IPS-15b (cell line): ENCODE measurements around the gene ERMARD.

Source experiments
- H3K27me3 ChIP-seq: one replicate; pipeline ENCODE4 v1.6.1; 2013; ENCODE audit warnings: low read length; ENCODE audit not compliant: control insufficient read depth, insufficient read depth
- H3K36me3 ChIP-seq: one replicate; pipeline ENCODE4 v1.6.1; 2013; ENCODE audit warnings: low read length; ENCODE audit not compliant: control insufficient read depth, insufficient read depth
- H3K4me1 ChIP-seq: one replicate; pipeline ENCODE4 v1.6.1; 2013; ENCODE audit warnings: mild to moderate bottlenecking, low read length; ENCODE audit not compliant: control insufficient read depth, insufficient read depth
- H3K4me3 ChIP-seq: one replicate; pipeline ENCODE4 v1.5.1; 2013; ENCODE audit warnings: low read depth, low read length
- H3K9ac ChIP-seq: one replicate; pipeline ENCODE4 v1.6.1; 2013; ENCODE audit warnings: low read depth, mild to moderate bottlenecking, low read length
- H3K9me3 ChIP-seq: one replicate; pipeline ENCODE4 v1.6.1; 2013; ENCODE audit warnings: mild to moderate bottlenecking, low read length; ENCODE audit not compliant: control insufficient read depth, insufficient read depth

The ERMARD gene

GRCh38 chr6:169816975-169817374 lies 65.6 kb downstream of the ERMARD start:
- H3K27me3 ChIP-seq: no peaks in the 10 kb centered on the region
- no peaks in the 10 kb centered on the region for H3K9me3 ChIP-seq
- no peaks in the 10 kb centered on the region for H3K4me1 ChIP-seq
- H3K4me3 ChIP-seq: no peak overlapping the region
- no peak overlapping the region for H3K9ac ChIP-seq
- H3K36me3 ChIP-seq: no peaks in the 10 kb centered on the region

GRCh38 chr6:169820358-169820757 lies 68.9 kb downstream of the ERMARD start:
- H3K9me3 ChIP-seq: no peaks in the 10 kb centered on the region
- no peaks in the 10 kb centered on the region for H3K27me3 ChIP-seq
- H3K4me3 ChIP-seq: no peak overlapping the region
- no peaks in the 10 kb centered on the region for H3K4me1 ChIP-seq
- no peaks in the 10 kb centered on the region for H3K36me3 ChIP-seq
- no peak overlapping the region for H3K9ac ChIP-seq

DNA sequence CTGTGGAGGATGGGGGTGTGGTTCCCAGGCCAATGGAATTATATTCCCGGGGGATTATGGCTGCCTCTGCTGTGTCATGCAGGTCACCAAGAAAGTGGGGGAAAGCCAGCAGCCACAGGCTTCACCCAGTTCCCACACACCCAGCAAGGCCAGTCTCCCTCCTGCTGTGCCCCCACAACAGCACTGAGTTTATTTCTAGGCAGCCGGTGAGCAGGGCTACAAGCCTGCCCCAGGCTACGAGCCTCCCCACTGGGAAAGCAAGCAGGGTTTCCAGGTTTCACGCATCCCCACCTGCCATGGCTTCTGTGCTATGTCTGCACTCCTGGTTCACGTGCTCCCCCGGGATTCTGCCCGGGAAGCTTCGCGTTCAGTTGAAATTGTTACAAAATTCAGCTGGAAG lies 72.6 kb downstream of the ERMARD start:
- no peak overlapping the region for H3K4me3 ChIP-seq
- H3K9me3 ChIP-seq: no peaks in the 10 kb centered on the region
- H3K36me3 ChIP-seq: no peaks in the 10 kb centered on the region
- H3K27me3 ChIP-seq: peaks cover 3% of the 10 kb centered on the region
- H3K9ac ChIP-seq: no peak overlapping the region
- peaks cover 10% of the 10 kb centered on the region for H3K4me1 ChIP-seq

- H3K27me3 ChIP-seq: peaks cover 3% of the 10 kb centered on the region
- H3K9me3 ChIP-seq: no peaks in the 10 kb centered on the region
- no peak overlapping the region for H3K4me3 ChIP-seq
- H3K36me3 ChIP-seq: no peaks in the 10 kb centered on the region
- H3K9ac ChIP-seq: no peak overlapping the region
- peaks cover 10% of the 10 kb centered on the region for H3K4me1 ChIP-seq
Observed at GRCh38 chr6:169824848-169825557, 73.6 kb downstream of the ERMARD start.

DNA sequence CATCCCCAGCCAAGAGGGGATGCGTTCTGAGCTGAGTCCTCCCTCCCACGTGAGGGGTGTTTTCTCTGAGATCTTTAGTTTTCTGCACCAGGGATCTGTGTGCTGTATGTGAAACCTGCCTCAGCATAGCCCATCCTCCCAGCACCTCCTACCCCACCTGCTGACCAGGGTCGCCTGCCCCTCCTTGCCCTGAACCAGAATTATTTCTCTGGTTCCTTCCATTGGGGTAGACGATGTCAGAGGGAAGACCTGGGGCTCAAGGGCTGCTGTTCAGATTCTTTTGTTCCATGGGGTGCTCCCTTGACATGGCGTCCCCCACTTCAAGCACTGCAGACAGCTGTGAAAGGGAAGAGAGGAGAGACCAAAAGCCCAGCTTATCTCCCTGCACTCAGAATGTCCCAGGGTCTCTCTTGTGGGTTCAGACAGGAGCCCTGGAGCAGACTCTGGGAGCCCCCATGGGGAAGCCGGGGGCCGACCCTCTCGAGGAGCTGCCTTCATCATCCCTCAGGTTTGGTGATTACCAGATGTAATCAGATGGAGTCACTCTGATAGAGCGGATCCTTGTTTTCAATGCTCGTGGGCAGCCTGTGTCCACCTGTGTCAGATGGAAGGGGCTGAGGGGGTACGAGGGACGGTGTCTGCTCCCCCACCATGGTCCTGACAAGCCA lies 74.3 kb downstream of the ERMARD start:
- no peak overlapping the region for H3K4me3 ChIP-seq
- no peak overlapping the region for H3K9ac ChIP-seq
- peaks cover 10% of the 10 kb centered on the region for H3K4me1 ChIP-seq
- H3K9me3 ChIP-seq: no peaks in the 10 kb centered on the region
- H3K27me3 ChIP-seq: peaks cover 3% of the 10 kb centered on the region
- H3K36me3 ChIP-seq: no peaks in the 10 kb centered on the region

- Histone ChIP-seq H3K4me3 (no peak overlapping the region), H3K27me3 (peaks cover 10% of the 10 kb centered on the region), H3K9ac (no peak overlapping the region), H3K9me3 (no peaks in the 10 kb centered on the region), H3K4me1 (peaks cover 15% of the 10 kb centered on the region), H3K36me3 (no peaks in the 10 kb centered on the region)
Observed at GRCh38 chr6:169826697-169827096, 75.3 kb downstream of the ERMARD start.

- H3K9me3 ChIP-seq: no peaks in the 10 kb centered on the region
- H3K9ac ChIP-seq: no peak overlapping the region
- no peak overlapping the region for H3K4me3 ChIP-seq
- H3K27me3 ChIP-seq: peaks cover 10% of the 10 kb centered on the region
- H3K4me1 ChIP-seq: peaks cover 15% of the 10 kb centered on the region
- no peaks in the 10 kb centered on the region for H3K36me3 ChIP-seq
Observed at GRCh38 chr6:169827290-169827717, 75.9 kb downstream of the ERMARD start.

DNA sequence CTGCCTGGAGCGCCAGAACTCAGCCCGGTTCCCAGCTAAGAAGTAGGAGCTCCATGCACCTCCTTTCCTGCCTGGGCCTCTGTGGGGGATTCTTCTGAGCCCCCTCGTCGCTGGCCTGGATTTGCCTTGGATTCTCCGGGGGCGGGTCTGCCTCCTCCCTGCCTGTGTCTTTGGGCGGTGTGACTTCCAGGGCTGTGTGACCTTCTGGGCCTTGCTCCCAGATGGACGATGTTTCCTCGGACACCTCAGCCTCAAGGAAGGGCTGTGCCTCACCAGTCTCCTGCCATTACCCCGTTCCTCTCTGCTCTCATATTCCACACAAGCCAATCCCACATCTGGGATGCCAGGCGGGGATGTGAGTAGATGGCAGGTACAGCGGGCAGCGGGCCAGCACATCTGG lies 76.8 kb downstream of the ERMARD start:
- peaks cover 10% of the 10 kb centered on the region for H3K27me3 ChIP-seq
- no peaks in the 10 kb centered on the region for H3K9me3 ChIP-seq
- H3K4me1 ChIP-seq: peaks cover 15% of the 10 kb centered on the region
- H3K9ac ChIP-seq: no peak overlapping the region
- no peak overlapping the region for H3K4me3 ChIP-seq
- no peaks in the 10 kb centered on the region for H3K36me3 ChIP-seq

DNA sequence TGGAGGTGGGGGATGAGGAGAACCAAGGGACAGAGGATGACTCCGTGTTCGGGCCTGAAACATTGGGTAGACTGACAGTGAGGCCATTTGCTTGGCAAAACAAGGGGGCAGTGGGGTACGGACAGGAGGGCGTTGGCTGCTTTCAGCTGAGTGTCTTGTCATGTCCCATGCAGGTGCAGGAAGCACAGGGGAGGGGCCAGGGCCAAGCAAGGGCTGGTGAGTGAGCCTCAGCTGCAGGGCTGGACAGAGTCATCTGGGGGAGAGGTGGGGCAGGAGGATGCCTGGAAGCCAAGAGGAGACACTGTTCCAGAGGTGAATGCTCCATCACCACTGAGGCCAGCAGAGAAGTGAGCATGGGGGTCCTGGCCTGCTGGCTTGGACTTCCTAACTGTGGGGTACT lies 78.4 kb downstream of the ERMARD start:
- Histone ChIP-seq H3K27me3 (peaks cover 10% of the 10 kb centered on the region), H3K9ac (no peak overlapping the region), H3K4me3 (no peak overlapping the region), H3K4me1 (peaks cover 15% of the 10 kb centered on the region), H3K9me3 (no peaks in the 10 kb centered on the region), H3K36me3 (no peaks in the 10 kb centered on the region)

- Histone ChIP-seq H3K36me3 (no peaks in the 10 kb centered on the region), H3K4me1 (peaks cover 15% of the 10 kb centered on the region), H3K4me3 (no peak overlapping the region), H3K9me3 (no peaks in the 10 kb centered on the region), H3K9ac (no peak overlapping the region), H3K27me3 (peaks cover 10% of the 10 kb centered on the region)
Observed at GRCh38 chr6:169830876-169831275, 79.5 kb downstream of the ERMARD start.
